Nephron (organoid): ENCODE data around the gene MGAT5.

Experiments
- H3K27ac Mint-ChIP-seq, 3 experiments: 2 replicates each; pipeline ENCODE4 v1.8.0; 2020; ENCODE audit warnings: mixed read lengths in 3 of 3, mild to moderate bottlenecking in 2 of 3, moderate library complexity in 1 of 3
- H3K27me3 Mint-ChIP-seq: 2 replicates; pipeline ENCODE4 v1.8.0; 2021; ENCODE audit warnings: low read depth, mild to moderate bottlenecking, moderate library complexity, mixed read lengths
- H3K36me3 Mint-ChIP-seq: 2 replicates; pipeline ENCODE4 v1.8.0; 2020; ENCODE audit warnings: low read depth, mixed read lengths
- H3K4me1 Mint-ChIP-seq: 2 replicates; pipeline ENCODE4 v1.8.0; 2020; ENCODE audit warnings: mixed read lengths
- H3K4me3 Mint-ChIP-seq, 3 experiments: 2 replicates each; pipeline ENCODE4 v1.8.0; 2020; ENCODE audit warnings: mild to moderate bottlenecking in 3 of 3, mixed read lengths in 3 of 3, moderate library complexity in 2 of 3
- H3K9me3 Mint-ChIP-seq: 2 replicates; pipeline ENCODE4 v1.8.0; 2020; ENCODE audit warnings: mixed read lengths
- TF ChIP-seq, protein P1 (sequence below), 3 experiments: fragments of 200-600 bp; sonication (generic); IDR thresholded peaks; one replicate each; pipeline ENCODE4 v1.5.0; 2021; ENCODE audit warnings: antibody characterized with exemption in 3 of 3; ENCODE audit not compliant: unreplicated experiment in 3 of 3

MGAT5 gene, protein sequence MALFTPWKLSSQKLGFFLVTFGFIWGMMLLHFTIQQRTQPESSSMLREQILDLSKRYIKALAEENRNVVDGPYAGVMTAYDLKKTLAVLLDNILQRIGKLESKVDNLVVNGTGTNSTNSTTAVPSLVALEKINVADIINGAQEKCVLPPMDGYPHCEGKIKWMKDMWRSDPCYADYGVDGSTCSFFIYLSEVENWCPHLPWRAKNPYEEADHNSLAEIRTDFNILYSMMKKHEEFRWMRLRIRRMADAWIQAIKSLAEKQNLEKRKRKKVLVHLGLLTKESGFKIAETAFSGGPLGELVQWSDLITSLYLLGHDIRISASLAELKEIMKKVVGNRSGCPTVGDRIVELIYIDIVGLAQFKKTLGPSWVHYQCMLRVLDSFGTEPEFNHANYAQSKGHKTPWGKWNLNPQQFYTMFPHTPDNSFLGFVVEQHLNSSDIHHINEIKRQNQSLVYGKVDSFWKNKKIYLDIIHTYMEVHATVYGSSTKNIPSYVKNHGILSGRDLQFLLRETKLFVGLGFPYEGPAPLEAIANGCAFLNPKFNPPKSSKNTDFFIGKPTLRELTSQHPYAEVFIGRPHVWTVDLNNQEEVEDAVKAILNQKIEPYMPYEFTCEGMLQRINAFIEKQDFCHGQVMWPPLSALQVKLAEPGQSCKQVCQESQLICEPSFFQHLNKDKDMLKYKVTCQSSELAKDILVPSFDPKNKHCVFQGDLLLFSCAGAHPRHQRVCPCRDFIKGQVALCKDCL

DNA sequence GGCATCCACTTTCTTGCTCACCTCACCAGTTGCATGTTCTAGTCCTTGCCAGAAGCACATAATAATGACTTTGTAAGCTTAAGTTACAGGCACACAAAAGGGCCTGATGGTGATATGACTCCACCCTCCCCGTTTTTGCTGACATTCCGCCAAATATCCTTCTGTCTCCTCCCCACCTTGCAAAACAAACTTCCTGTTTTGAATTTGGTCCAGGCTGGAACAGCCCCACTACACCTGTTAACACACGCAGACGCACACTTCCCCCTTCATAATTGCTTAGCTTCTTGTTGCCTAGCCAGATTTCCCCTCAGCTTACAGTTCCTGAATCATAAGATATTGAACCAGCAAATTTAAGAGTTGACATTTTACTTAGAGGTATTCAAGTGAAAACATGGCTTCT, at the start of gene MGAT5:
Gene MGAT5, plus strand, starts transcription at position 269 of the 400 bp plus-strand sequence. CDS start 332 bp downstream, outside the sequence.
- peaks cover 15% of the 10 kb centered on the region for H3K4me1 Mint-ChIP-seq
- peaks cover 3% of the 10 kb centered on the region for H3K27me3 Mint-ChIP-seq
- H3K27ac Mint-ChIP-seq, result peak within 1 kb of the TSS; percentile 61 to 64 (median 62)
- peaks cover 9% of the 10 kb centered on the region for H3K36me3 Mint-ChIP-seq
- H3K9me3 Mint-ChIP-seq, result no peaks in the 10 kb centered on the region
- TF ChIP-seq, protein P1, sequence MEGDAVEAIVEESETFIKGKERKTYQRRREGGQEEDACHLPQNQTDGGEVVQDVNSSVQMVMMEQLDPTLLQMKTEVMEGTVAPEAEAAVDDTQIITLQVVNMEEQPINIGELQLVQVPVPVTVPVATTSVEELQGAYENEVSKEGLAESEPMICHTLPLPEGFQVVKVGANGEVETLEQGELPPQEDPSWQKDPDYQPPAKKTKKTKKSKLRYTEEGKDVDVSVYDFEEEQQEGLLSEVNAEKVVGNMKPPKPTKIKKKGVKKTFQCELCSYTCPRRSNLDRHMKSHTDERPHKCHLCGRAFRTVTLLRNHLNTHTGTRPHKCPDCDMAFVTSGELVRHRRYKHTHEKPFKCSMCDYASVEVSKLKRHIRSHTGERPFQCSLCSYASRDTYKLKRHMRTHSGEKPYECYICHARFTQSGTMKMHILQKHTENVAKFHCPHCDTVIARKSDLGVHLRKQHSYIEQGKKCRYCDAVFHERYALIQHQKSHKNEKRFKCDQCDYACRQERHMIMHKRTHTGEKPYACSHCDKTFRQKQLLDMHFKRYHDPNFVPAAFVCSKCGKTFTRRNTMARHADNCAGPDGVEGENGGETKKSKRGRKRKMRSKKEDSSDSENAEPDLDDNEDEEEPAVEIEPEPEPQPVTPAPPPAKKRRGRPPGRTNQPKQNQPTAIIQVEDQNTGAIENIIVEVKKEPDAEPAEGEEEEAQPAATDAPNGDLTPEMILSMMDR (IDR thresholded peaks at IDR 0.05; ENCODE audit: unreplicated experiment in 3 of 3), result no peak
- no peak within 1 kb of the TSS for H3K4me3 Mint-ChIP-seq

DNA sequence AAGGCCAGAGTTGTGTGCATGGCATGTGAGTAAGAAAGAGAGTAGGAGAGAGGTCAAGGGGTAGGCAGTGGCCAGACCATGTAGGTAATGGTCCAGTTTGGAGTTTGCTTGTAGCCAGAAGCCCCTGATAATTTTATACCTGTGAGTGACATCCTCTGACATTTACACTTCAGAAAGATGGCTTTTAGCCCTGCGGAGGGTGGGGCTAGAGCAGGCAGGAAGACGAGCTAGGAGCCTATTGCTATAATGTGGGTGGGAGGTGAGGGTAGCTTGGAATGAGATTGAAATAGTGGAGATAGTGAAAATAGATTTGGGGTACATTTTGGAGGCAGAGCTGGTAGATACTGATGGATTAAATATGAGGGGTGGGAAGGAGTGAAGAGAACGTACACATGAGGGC, 48.8 kb upstream of the MGAT5 start:
- Mint-ChIP-seq H3K4me3 (no peak overlapping the region), H3K36me3 (no peaks in the 10 kb centered on the region), H3K9me3 (no peaks in the 10 kb centered on the region), H3K27me3 (no peaks in the 10 kb centered on the region), H3K27ac (no peak overlapping the region), H3K4me1 (peaks cover 16% of the 10 kb centered on the region)
- TF ChIP-seq, protein P1 (IDR thresholded peaks at IDR 0.05; ENCODE audit: unreplicated experiment in 3 of 3), result no peak

DNA sequence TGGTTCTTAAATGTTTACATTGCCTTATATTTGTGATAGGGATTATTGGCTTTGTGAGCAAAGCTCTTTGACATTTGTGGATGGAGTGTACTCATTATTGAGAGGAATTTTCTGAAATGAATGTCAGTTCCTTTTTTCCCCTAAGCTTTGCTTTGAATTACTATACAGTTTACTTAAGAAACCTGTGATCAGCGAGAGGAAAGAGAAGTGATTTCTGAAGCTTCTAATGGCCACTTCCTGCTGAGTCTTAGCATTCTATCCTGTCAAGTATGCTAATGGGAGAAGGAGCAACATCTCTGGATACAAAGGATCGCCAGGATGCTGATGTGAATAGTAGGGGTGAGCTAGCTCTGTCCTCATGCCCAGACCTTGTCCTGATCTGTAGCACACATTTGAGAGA, 47.8 kb upstream of the MGAT5 start:
- TF ChIP-seq, protein P1 (IDR thresholded peaks at IDR 0.05; ENCODE audit: unreplicated experiment in 3 of 3), result no peak
- H3K4me3 Mint-ChIP-seq, result no peak overlapping the region
- H3K9me3 Mint-ChIP-seq, result no peaks in the 10 kb centered on the region
- no peak overlapping the region for H3K27ac Mint-ChIP-seq
- H3K27me3 Mint-ChIP-seq, result no peaks in the 10 kb centered on the region
- H3K36me3 Mint-ChIP-seq, result no peaks in the 10 kb centered on the region
- peaks cover 11% of the 10 kb centered on the region for H3K4me1 Mint-ChIP-seq

DNA sequence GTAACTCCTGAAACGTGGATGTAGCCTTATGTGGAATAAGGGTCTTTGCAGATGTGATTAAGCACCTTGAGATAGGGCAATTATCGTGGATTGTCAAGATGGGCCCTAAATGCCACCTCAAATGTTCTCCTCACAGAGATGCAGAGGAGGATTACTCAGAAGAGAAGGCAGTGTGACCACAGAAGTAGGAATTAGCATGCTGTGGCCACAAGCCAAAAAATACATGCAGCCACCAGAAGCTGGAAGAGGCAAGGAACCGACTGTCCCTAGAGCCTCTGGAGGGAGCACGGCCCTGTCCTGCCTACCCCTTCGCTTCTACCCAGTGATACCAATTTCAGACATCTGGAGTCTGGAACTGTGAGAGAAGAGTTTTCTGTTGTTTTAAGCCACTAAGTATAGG, 47.3 kb upstream of the MGAT5 start:
- peaks cover 11% of the 10 kb centered on the region for H3K4me1 Mint-ChIP-seq
- TF ChIP-seq, protein P1 (IDR thresholded peaks at IDR 0.05; ENCODE audit: unreplicated experiment in 3 of 3), result no peak
- H3K27ac Mint-ChIP-seq, result no peak overlapping the region
- no peaks in the 10 kb centered on the region for H3K9me3 Mint-ChIP-seq
- H3K27me3 Mint-ChIP-seq, result no peaks in the 10 kb centered on the region
- H3K4me3 Mint-ChIP-seq, result no peak overlapping the region
- H3K36me3 Mint-ChIP-seq, result no peaks in the 10 kb centered on the region

DNA sequence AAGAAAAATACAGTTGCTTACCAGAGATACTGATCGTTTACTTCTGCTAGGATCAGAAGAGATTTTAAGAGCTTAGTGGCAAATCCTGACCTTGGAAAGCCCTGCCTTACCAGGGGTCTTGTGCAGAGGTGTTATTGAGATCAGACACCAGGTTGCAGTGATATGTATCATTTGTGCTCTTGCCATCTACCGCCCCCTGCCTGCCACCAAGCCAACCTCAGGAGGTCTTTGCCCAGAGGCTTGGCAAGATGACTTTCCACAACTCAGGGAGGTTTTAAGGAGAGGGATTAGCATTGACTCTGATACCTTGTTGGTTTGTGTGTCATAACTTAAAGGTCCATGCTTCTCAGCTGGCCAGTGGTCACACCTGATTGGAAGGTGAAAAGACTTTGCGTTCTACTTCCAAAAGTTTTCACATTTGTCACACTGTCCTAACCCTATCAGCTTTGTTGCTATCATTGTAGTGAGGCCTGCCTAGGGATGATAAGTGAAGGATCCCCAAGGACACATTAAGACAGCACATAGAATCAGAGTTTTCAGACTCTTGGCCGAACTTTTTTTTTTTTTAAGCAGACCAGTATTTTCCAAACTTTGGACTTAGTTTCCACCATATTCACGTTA, 46.2 kb upstream of the MGAT5 start:
- Mint-ChIP-seq H3K4me3 (no peak overlapping the region), H3K4me1 (peaks cover 2% of the 10 kb centered on the region), H3K36me3 (no peaks in the 10 kb centered on the region), H3K9me3 (no peaks in the 10 kb centered on the region), H3K27me3 (no peaks in the 10 kb centered on the region), H3K27ac (no peak overlapping the region)
- TF ChIP-seq, protein P1 (IDR thresholded peaks at IDR 0.05; ENCODE audit: unreplicated experiment in 3 of 3), result peak; percentile 16 to 27 (median 21)
